ENCODE results near the gene SLC27A1. TPM values are rescaled to one million over a fixed set of nuclear protein-coding genes. Genes with fewer than 3 reads are reported as not detected.

The SLC27A1 gene
- total RNA-seq (2014; rRNA removed) (8.9 and 9.7 TPM in 2 replicates), Bru-seq, nascent RNA (percentile 57 among the genes with signal in this experiment), BruChase-seq, experiment 1, labeled RNA remaining after a 6-hour chase (percentile 56 among the genes with signal in this experiment), BruChase-seq, experiment 2, labeled RNA remaining after a 2-hour chase (percentile 65 among the genes with signal in this experiment)
- long read RNA-seq, partial matches to known transcripts, result 19 of 42 reads
- long read RNA-seq, other reads (novel, unspliced or antisense), result 19 of 42 reads

- H2AFZ ChIP-seq (ENCODE audit: low read length), result peak within 1 kb of the TSS; percentile 91
- H4K20me1 ChIP-seq (ENCODE audit: low read length), result no peaks in the 10 kb centered on the region
- POLR2A ChIA-PET (ENCODE audit: unreplicated experiment), result no interaction called here
- H3K27me3 ChIP-seq (ENCODE audit: low read length), result no peaks in the 10 kb centered on the region
- peak; percentile 99 for DNase-seq
- peak; percentile 91 for ATAC-seq
- BruUV-seq (replicated peaks), result no TSS peak
- peak within 1 kb of the TSS; percentile 65 for H3K27ac ChIP-seq (ENCODE audit: low read length)
- H3F3A ChIP-seq (ENCODE audit: low read length, unreplicated experiment), result no peaks in the 10 kb centered on the region
- intact Hi-C loops (cut with micrococcal nuclease), result no loop called here
- H3K9me3 ChIP-seq (ENCODE audit: low read length), result no peaks in the 10 kb centered on the region
- H3K4me3 ChIP-seq (ENCODE audit: low read length), result peak within 1 kb of the TSS; percentile 91
- peaks cover 7% of the 10 kb centered on the region; the same call in 1 of the 2 replicates for H3K79me2 ChIP-seq (ENCODE audit: low read length)
- TF ChIP-seq EZH2phosphoT487 (IDR thresholded peaks at IDR 0.05; ENCODE audit: borderline replicate concordance, low read length), result no peak
- peak within 1 kb of the TSS; percentile 98 for H3K4me2 ChIP-seq (ENCODE audit: low read length)
- H3K4me1 ChIP-seq (ENCODE audit: insufficient read depth, low read length), result peaks cover 17% of the 10 kb centered on the region
- no peaks in the 10 kb centered on the region for H3K36me3 ChIP-seq (ENCODE audit: low read depth, low read length)
- CTCF ChIA-PET, result no interaction called here
- H3K9me2 ChIP-seq (replicated peaks; ENCODE audit: low read length), result no peaks in the 10 kb centered on the region
- peak within 1 kb of the TSS; percentile 76 for H3K9ac ChIP-seq (ENCODE audit: low read length)
Measured at GRCh38 chr19:17470068-17470841, at the start of gene SLC27A1. Gene SLC27A1, plus strand, starts transcription at chr19:17470524. Its CDS starts 17 bp downstream, at chr19:17470541.

- intact Hi-C loops (cut with micrococcal nuclease), result no loop called here
- H3K79me2 ChIP-seq (ENCODE audit: low read length), result peaks cover 7% of the 10 kb centered on the region; the same call in 1 of the 2 replicates
- no TSS peak for BruUV-seq (replicated peaks)
- H3F3A ChIP-seq (ENCODE audit: low read length, unreplicated experiment), result no peaks in the 10 kb centered on the region
- no peak overlapping the region for H3K27ac ChIP-seq (ENCODE audit: low read length)
- no peaks in the 10 kb centered on the region for H3K36me3 ChIP-seq (ENCODE audit: low read depth, low read length)
- H3K4me1 ChIP-seq (ENCODE audit: insufficient read depth, low read length), result peaks cover 16% of the 10 kb centered on the region; the same call in 1 of the 2 replicates
- no peaks in the 10 kb centered on the region for H3K9me3 ChIP-seq (ENCODE audit: low read length)
- ATAC-seq (no peak), DNase-seq (no peak)
- no peaks in the 10 kb centered on the region for H4K20me1 ChIP-seq (ENCODE audit: low read length)
- no peak overlapping the region for H3K4me2 ChIP-seq (ENCODE audit: low read length)
- ChIA-PET CTCF (no interaction called here), POLR2A (ENCODE audit: unreplicated experiment) (no interaction called here)
- H3K9ac ChIP-seq (ENCODE audit: low read length), result no peak overlapping the region
- H3K9me2 ChIP-seq (replicated peaks; ENCODE audit: low read length), result no peaks in the 10 kb centered on the region
- no peaks in the 10 kb centered on the region for H3K27me3 ChIP-seq (ENCODE audit: low read length)
- H2AFZ ChIP-seq (ENCODE audit: low read length), result no peak overlapping the region
- H3K4me3 ChIP-seq (ENCODE audit: low read length), result no peak overlapping the region
- TF ChIP-seq EZH2phosphoT487 (IDR thresholded peaks at IDR 0.05; ENCODE audit: borderline replicate concordance, low read length) (no peak), CTCF (conservative IDR thresholded peaks at IDR 0.05; ENCODE audit: low read depth, low read length) (no peak), EZH2 (IDR thresholded peaks at IDR 0.05; ENCODE audit: low read length, unreplicated experiment) (no peak)
Measured at GRCh38 chr19:17421942-17422341, 48.4 kb upstream of the SLC27A1 start.

GRCh38 chr19:17423429-17424208, 46.7 kb upstream of the SLC27A1 start:
- no peak for DNase-seq
- H3K27me3 ChIP-seq (ENCODE audit: low read length), result no peaks in the 10 kb centered on the region
- TF ChIP-seq EZH2phosphoT487 (IDR thresholded peaks at IDR 0.05; ENCODE audit: borderline replicate concordance, low read length), result no peak
- no peak for TF ChIP-seq EZH2 (IDR thresholded peaks at IDR 0.05; ENCODE audit: low read length, unreplicated experiment)
- TF ChIP-seq CTCF (conservative IDR thresholded peaks at IDR 0.05; ENCODE audit: low read depth, low read length), result no peak
- H3K4me1 ChIP-seq (ENCODE audit: insufficient read depth, low read length), result peaks cover 14% of the 10 kb centered on the region; the same call in 1 of the 2 replicates
- intact Hi-C loops (cut with micrococcal nuclease), result no loop called here
- no TSS peak for BruUV-seq (replicated peaks)
- CTCF ChIA-PET, result no interaction called here
- ATAC-seq, result no peak
- no peaks in the 10 kb centered on the region for H3K36me3 ChIP-seq (ENCODE audit: low read depth, low read length)
- H3K4me3 ChIP-seq (ENCODE audit: low read length), result no peak overlapping the region
- no peaks in the 10 kb centered on the region for H3K9me3 ChIP-seq (ENCODE audit: low read length)
- peaks cover 7% of the 10 kb centered on the region; the same call in 1 of the 2 replicates for H3K79me2 ChIP-seq (ENCODE audit: low read length)
- POLR2A ChIA-PET (ENCODE audit: unreplicated experiment), result no interaction called here
- H3F3A ChIP-seq (ENCODE audit: low read length, unreplicated experiment), result no peaks in the 10 kb centered on the region
- no peak overlapping the region for H3K9ac ChIP-seq (ENCODE audit: low read length)
- no peaks in the 10 kb centered on the region for H3K9me2 ChIP-seq (replicated peaks; ENCODE audit: low read length)
- H3K4me2 ChIP-seq (ENCODE audit: low read length), result no peak overlapping the region
- no peak overlapping the region for H2AFZ ChIP-seq (ENCODE audit: low read length)
- H3K27ac ChIP-seq (ENCODE audit: low read length), result no peak overlapping the region
- no peaks in the 10 kb centered on the region for H4K20me1 ChIP-seq (ENCODE audit: low read length)
